Activated effector memory CD4-positive, alpha-beta T cell treated with Interleukin-2 at 50 U/mL for 16 hours (primary cell): ENCODE data around the gene TECRL.

ENCODE experiments used
- DNase-seq: peaks from one replicate; pipeline ENCODE4 v3.0.0-alpha.2; 2020

TECRL gene, protein sequence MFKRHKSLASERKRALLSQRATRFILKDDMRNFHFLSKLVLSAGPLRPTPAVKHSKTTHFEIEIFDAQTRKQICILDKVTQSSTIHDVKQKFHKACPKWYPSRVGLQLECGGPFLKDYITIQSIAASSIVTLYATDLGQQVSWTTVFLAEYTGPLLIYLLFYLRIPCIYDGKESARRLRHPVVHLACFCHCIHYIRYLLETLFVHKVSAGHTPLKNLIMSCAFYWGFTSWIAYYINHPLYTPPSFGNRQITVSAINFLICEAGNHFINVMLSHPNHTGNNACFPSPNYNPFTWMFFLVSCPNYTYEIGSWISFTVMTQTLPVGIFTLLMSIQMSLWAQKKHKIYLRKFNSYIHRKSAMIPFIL

GRCh38 chr4:64409300-64409699, at the start of gene TECRL:
Gene TECRL, minus strand, starts transcription at chr4:64409450. Its CDS starts 99 bp downstream, at chr4:64409351.
- DNase-seq, result no peak

- DNase-seq, result no peak
These were observed 23.4 kb upstream of the TECRL start for GRCh38 chr4:64432674-64433073.

GRCh38 chr4:64430933-64431332, 21.7 kb upstream of the TECRL start:
- DNase-seq, result no peak

DNA sequence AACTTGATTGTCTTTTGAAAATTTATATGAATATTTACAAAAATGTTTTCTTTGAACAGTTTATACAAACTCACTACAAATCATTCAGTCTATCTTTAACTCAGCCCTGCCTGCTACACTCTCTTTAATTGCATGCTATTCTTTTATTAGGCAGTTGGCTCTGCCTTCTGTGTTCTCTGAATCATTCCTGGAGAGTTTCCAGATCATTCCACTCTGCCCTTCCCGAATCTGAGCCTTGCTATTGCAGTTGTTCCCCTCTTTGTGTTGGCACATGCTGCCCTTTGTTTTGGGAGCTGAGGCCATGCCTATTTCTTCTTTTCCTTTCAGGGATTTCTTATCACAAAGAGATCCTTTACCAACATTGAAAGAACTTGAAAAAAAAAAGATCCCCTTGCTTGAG, 8.7 kb upstream of the TECRL start:
- DNase-seq, result no peak

DNA sequence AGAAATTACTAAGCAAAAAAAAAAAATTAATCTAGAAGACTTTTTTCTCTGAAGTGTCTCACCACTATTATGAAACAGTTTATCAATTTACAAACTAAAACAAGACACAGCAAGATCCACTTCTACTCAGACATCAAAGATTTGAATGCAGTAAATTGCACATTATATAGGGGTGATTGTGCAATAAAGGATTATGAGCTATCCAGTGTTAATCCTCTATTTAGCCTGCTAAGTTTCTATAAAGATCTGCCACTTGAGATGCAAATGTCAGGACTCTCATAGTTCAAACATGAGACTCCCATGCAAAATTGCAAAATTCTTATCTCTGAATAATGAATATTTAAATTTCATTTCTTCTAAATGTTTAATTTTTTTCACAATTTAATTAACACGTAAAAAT, 2.2 kb downstream of the TECRL start:
- no peak for DNase-seq

- DNase-seq, result no peak
These were observed 3.5 kb downstream of the TECRL start for GRCh38 chr4:64405761-64406160.

- no peak for DNase-seq
These were observed 6.6 kb downstream of the TECRL start for GRCh38 chr4:64402684-64403083.

DNA sequence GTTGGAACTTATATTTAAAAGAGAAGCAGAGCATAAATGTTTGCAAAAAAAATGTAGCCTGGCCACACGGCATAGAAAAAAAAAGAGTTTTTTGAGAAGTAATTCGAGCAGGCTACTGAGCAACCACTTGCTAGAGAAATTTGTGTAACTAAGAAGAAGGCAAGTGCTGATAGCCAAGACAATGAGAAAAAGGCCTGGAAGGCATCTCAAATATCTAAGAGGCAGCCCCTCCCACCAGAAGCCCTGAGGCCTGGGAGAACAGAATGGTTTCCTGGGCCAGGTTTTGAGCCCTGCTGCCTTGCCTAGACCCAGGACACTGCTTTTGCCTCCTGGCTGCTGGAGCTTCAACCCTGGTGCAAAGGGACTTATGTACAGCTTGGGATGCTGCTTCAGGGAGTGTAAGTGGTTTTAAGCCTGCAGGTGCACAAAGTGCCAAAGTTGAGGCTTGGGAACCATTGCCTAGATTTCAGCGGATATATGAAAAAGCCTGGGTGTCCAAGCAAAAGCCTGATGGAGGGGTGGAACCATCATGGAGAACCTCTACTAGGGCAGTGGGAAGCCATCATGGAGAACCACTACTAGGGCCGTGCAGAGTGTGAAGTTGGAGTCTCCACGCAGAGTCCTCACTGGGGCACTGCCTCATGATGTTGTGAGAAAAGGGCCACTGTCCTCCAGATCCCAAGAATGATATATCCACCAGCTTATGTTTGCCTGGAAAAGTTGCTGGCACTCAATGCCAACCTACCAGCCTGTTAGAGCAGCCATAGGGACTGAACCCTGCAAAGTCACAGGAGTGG, 9.7 kb downstream of the TECRL start:
- DNase-seq, result no peak

GRCh38 chr4:64394469-64394868, 14.8 kb downstream of the TECRL start:
- DNase-seq, result no peak

DNA sequence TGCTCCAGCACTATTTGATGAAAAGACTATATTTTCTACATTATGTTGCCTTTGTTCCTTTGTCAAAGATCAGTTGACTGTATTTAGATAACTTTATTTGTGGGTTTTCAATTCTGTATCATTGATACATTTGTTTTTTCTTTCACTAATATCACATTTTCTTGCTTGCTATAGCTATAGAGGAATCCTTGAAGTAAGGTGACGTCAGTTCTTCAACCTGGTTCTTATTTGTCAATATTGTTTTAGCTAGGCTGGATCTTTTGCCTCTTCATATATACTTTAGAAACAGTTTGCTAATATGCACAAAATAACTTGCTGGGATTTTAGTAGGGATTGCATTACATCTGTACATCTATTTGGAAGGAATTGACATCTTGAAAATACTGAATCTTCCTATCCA, 21.0 kb downstream of the TECRL start:
- DNase-seq, result no peak

DNA sequence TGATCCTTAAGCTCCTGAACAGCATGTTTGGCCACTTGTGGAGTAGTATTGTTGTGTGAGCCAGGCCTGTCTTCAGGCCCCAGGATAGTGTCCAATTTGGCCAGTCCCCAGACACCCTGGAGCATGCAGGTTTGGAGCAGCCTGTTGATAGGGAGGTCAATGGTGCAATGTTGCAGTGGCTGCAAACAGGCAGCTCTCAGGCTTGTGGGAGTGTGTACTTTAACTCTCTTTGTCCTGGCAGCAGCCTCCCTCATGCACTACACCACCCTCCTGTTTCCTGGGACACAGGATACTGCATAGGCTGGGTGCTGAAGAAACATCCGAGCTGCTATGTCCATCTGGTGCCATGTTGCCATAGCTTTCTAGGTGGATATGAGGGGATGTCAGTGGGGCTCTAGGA, 24.0 kb downstream of the TECRL start:
- DNase-seq, result no peak

- no peak for DNase-seq
These were observed 24.7 kb downstream of the TECRL start for GRCh38 chr4:64384237-64385203.

GRCh38 chr4:64368741-64369140, 40.5 kb downstream of the TECRL start:
- no peak for DNase-seq

DNA sequence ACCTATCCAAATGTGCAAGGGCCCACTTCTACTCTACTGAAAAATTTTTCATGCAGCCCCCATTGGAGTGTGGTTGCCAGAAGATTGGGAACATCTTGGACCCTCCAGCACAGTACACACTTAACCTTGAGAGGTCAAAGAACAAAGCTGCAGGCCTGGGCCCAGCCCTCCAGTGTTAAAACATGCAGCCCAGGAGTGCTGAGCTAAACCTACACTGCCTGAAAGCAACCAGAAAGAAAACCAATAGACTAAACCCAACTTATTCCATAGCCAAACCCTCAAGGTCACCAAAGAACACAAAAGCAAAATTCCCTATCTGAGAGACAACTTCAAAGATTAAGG, 47.9 kb downstream of the TECRL start:
- no peak for DNase-seq

GRCh38 chr4:64360664-64361398, 48.4 kb downstream of the TECRL start:
- DNase-seq, result no peak

DNA sequence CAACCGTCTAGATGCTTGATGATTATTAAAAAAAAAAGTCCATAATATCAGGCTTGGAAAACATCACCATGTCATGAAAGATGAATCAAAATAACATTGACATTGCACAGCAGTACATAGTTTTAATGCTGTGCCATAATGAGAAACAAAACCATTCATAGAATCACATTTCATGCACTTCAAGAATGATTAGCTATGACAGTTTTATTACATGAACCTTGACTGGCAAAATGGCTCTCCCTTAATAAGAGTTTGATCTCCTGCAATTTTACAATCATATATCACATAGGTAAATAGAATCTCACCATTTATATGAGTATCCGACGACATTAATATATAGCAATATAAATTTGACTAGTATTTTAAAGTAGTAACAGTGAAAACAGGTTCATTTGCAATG, 49.8 kb downstream of the TECRL start:
- DNase-seq, result no peak

DNA sequence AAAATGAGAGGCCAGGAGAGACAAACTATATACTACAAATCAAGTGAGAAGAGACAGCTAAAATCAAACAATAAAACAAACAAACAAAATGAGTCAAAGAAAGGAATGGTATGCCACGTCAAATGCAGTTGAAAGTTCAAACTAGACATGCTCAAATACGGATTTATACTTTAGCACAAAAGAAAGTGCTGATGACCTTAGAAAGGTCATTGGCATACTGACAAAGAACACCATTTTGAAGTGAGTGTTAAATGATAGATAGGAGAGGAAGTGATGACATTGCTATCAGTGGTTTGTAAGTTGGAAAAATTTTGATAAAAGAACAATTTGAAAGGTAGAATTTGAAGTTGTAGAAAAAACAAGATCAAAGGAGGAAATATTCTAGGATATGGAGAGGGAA, 55.3 kb downstream of the TECRL start:
- no peak for DNase-seq

- DNase-seq, result no peak
These were observed 67.5 kb downstream of the TECRL start for GRCh38 chr4:64341711-64342110.

DNA sequence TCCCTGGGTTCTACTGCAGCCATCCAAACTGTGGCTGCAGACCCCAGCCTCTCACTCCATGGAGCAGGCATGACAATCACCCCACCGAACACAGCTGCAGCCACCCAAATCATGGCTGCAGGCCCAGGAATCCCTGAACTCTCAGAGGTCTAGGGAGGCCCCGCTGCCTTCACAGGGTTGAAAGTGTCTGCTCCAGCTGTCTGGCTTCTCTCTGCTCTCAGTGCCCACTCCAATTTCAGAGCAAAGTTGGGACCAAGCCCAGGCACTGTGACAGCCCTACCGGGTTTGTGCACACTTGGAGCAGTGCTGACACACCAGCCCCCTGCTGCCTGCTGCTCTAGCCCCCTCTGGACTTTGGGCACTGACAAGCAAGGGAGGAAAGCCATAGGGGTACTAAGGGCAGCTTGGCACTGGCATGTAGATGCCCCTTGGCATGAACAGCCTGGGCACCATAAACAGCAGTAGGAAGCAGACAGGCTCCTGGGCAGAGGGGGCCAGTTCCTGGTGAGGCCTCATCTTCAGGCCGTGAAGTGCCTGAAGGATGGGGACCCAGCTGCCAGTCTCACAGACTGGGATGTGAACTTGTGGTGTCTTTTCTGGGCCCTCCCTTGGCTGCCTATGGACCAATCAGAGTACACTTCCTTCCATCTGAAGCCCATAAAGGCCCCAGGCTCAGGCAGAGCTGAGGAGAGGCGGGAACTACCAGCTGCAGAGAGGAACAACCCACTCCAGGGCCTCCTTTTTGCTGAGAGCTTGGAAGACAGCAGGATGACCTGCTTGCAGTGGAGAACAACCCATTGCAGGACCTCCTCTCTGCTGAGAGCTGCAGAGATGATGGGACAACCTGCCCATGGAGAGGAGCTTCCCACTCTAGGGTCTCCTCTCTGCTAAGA, 68.8 kb downstream of the TECRL start:
- no peak for DNase-seq

DNA sequence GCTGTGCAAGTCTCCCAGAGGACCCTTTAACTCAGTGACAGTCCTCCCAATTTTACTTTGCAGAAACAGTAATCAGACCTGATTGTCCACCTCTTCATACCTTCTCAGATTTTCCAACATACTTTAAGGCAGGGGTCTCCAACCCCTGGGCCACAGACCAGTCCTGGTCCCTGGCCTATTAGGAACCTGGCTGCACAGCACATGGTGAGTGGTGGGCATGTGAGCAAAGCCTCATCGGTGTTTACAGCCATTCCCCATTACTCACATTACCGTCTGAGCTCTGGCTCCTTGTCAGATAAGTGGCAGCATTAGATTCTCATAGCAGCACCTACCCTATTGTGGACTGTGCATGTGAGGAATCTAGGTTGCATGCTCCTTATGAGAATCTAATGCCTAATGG, 74.3 kb downstream of the TECRL start:
- DNase-seq, result no peak

- no peak for DNase-seq
These were observed 79.1 kb downstream of the TECRL start for GRCh38 chr4:64330143-64330542.

DNA sequence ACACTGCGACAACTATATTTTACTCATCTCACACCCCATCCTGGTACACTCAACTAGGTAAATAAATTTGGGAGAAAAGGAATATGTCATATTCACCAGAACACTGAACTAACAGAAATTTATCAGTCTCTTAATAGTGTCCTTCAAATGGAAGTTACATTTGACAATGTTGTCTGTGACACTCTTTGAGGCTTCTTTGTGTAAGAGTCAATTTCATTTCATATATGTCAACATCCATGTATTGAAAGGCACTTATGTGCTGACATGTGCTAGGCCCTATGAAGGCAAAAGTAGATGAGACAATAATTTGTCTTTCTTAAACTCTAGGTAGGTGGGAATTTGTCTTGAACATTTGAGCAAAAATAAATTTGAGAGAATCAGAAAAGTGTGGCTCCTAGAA, 82.0 kb downstream of the TECRL start:
- no peak for DNase-seq
